ENCODE results near the gene LAPTM5. TPM values are rescaled to one million over a fixed set of nuclear protein-coding genes. Genes with fewer than 3 reads are reported as not detected.
A peak's percentile ranks its signal among the peaks of the same experiment; 100 is the strongest.

The LAPTM5 gene
- total RNA-seq, 1 donor from 2014 or later: 31.5 TPM

DNA sequence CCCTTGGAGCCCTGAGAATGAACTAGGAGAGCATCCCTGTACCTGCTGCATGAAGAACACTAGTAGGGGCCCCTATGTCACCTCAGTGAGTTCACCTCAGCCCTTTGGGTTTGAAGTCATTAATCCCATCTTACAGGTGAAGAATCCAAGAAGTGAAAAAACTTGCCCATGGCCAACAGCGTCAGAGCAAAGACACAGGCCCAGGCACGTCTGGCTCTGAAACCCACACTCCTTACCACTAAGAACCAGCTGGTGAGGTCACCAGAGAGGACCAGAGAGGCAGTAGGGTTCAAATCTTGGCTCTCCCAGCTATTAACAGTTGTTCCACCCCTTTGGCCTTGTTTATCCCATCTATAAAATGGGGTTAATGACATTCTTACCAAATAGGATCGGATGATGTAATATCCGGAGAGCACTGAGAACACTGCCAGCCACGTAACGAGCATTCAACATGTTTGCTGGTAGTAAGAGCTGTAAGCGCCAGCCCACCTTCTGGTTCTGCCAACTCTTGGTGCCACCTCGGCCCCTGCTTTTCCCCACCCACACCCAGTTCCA is 43.0 kb downstream of the LAPTM5 start:
- intact Hi-C loops (cut with DNase I): no loop called here
- no peak for ATAC-seq
- no peak for DNase-seq (ENCODE audit: missing footprints)

DNA sequence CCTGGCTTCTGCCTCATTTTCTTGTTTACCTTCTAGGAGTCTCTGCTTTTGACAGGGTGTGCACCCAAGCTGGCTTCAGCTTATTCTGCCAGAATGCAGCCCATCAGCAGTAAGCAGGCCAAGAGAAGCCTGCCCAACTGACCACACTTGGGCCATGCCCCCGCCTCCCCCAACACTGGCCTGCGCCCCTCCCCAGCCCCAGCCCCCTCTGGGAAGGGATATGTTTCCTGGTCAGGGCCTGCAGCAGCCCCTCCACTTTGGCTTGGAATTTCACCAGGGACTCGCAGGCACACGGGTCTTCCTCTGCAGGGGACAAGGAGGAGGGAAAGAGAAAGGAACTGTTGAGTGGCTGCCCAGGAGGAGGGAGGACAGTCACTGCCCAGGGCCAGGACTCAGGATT is 43.5 kb downstream of the LAPTM5 start:
- intact Hi-C loops (cut with DNase I): no loop called here
- ATAC-seq (no peak), DNase-seq (ENCODE audit: missing footprints) (no peak)

DNA sequence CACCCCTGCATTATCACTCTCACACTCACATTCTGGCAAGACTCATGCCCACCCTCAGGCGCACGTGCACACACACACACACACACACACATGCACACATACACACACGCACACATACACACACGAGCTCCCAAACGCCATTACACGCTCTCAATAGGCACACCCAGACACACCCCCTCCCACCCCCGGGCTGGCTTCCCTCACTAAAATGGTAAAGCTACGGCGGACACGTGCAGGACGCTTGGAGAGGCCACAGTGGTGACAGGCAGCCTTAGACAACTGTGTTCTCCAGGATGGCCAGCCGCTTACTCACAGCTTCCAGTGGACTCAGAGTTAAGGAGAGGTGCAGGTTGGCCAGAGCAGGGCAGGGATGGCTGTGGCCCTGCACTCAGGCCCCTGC is 44.3 kb downstream of the LAPTM5 start:
- no peak for ATAC-seq
- no peak for DNase-seq (ENCODE audit: missing footprints)
- intact Hi-C loops (cut with DNase I): no loop called here

DNA sequence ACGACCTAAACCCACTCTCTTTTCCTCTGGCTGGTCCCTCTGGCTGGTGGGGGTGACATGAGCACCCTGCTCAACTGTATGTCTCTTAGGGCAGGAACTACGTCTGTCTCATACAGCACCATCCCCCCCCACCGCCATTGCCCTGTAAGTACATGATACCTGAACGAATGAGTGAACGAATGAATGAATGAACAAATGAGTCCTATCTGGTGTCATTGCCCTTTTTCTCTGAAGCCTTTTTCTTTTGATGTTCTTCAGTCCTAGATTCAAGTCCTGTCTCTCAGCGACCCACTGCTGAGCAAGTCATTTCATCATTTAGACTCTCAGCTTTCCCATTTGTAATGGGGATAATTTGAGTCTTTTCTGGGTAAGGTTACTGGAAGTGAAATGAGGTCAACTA is 45.0 kb downstream of the LAPTM5 start:
- DNase-seq (ENCODE audit: missing footprints): no peak
- ATAC-seq: no peak
- intact Hi-C loops (cut with DNase I): no loop called here

DNA sequence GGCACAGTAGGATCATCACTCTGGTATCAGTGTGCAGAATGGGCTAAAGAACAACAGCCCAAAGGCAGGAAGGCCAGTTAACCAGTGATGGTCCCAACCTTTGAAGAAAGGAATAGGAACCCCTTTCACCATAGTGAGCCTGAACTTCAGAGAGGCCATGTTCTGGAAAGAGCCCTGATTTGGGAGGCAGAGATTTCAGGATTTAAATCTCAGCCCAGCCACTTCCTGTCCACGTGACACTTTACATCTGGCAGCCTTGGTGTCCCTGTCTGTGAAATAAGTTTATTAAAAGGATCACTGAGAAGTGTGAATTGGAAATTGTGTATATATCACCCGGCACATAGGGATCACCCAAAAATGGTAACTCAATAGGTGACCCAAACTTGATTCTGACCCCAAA is 47.2 kb downstream of the LAPTM5 start:
- DNase-seq (ENCODE audit: missing footprints) (no peak), ATAC-seq (no peak)
- intact Hi-C loops (cut with DNase I): no loop called here

DNA sequence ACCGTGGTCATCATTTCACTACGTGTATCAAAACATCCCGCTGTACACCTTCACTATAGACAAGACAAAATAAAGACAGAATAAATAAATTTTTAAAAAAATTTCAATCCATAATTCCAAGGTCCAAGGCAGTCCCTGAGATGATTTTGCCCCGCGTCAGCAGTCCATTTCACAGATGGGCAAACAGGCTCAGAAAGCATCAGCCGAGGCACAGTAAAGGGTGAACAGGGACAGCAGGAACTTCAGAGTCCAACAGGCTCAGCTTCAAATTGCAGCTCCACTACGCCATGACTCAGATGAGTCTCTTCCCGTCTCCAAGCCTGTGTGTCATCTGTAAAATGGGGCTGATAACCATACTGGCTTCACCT is 49.2 kb downstream of the LAPTM5 start:
- intact Hi-C loops (cut with DNase I): loop anchor here (2.0 to 10.0 kb wide), 6 partner anchors 186 to 1826 kb away; no protein-coding TSS in a partner anchor
- ATAC-seq (no peak), DNase-seq (ENCODE audit: missing footprints) (no peak)

DNA sequence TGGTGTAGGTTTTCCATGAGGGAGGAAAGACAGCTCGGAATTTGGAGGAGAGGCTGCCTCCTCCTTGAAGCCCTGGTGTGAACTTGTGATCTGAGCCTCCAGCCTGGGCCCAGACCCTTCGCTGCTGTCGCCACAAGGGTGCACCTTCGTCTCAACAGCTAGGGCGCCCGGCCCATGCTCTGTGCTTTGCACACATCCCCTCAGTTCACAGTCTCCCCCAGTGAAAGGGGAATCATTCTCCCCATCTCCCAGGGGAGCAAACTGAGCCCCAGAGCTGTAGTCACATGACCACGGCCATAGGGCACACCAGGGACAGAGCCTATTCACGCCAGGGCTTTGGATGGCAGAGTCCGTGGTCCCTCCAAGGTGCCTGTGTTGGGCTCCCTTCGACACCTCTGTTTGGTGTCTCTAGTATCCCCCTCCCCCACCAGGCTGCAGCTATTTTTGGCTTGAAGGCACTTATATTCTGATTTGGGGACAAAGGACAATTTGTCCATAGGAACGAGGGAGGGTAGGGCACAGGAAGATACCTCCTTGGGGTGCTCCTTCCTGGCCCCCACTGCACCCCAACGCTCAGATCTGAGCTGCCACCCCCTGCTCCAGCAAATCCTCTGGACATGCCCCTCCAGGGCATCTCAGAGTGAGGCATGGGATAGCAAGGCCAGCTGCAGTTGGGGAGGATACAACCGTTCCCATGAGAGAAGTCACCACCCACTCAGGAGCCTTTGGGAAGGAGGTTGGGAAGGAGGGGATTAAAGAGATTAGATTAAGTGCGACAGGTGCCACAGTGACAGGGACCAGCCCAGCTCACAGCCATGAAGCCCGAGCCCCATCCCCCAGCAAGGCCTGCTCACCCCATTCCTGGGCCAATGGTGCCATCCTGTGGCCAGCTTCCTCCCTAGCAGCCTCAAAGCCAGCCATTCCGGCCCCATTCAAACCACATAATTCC is 49.9 kb downstream of the LAPTM5 start:
- ATAC-seq (peak; percentile 83), DNase-seq (ENCODE audit: missing footprints) (no peak)
- intact Hi-C loops (cut with DNase I): loop anchor here (2.0 to 10.0 kb wide), 6 partner anchors 185 to 1825 kb away; no protein-coding TSS in a partner anchor

DNA sequence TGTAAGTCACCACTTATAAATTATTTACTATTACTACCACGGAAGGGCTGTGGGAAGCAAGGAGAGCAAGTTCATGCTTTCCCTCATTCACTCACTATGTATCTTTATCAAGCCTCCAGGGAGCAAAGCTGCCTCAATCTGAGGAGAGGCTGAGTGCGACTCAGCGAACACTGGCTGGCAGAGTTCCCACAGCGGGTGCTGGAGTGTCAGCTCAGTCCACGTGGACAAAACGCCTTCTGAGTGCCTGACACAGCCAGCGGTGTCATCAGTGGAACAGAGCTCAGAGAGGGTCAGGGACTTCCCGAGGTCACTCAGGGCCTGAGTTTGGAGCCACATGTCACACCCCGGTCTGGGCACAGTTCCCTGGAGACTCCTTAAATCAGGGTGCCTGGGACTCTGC is 51.0 kb downstream of the LAPTM5 start:
- peak; percentile 60 for ATAC-seq
- DNase-seq (ENCODE audit: missing footprints): peak; percentile 85
- intact Hi-C loops (cut with DNase I): loop anchor here (5.0 to 10.0 kb wide), 4 partner anchors 184 to 1824 kb away; no protein-coding TSS in a partner anchor

DNA sequence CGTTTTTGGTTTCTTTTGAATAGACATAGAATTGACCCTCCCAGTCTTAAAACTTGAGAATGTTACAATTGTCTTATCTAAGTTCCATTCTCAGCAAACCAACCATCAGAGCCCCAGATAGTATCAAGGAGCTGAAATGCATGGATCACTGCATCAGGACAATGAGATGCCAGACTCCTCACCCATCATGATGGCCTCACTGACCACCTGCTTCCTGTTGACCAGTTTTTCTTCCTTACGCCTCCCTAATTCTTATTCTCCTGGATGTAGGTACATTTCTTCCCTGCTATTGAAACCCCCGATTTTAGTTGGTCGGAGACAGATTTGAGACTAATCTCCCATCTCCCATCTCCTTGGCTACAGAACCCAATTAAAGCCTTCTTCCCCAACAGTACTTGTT is 51.9 kb downstream of the LAPTM5 start:
- DNase-seq (ENCODE audit: missing footprints): no peak
- intact Hi-C loops (cut with DNase I): loop anchor here (5.0 to 10.0 kb wide), 4 partner anchors 183 to 1823 kb away; no protein-coding TSS in a partner anchor
- no peak for ATAC-seq

DNA sequence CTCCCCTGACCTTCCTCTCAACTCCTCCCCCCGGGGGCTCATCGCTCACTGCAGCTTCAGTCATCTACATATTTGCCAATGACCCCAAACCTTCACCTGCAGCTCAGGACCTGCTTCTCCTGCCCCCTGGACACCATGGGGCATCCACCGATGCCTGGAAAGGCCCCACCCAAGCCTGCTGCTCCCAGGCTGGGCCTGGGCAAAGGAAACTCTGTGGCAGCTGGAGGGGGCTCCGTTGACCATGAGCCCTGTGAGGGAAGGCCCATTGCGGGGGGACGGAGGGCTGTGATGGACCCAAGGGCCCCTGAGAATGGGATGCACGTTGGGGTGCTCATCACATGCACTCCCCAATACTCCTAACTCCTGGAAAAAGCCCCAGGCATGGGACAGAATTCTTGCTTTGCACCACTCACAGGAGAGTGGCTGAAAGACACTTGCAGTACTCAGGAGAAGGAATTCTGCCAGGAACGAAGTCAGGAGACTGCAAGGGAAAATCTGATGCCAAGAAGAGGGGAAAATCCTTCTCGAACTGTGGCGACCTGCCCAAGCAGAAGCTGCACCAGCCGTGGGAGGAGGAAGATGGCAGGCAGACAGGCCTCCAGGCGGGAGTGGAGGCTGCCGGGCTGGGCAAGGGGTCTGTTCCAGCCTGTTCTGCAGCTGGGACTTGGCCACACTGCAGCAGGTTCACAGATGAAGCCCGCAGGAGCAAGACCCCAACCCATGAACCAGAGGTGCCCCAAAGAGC is 52.6 kb downstream of the LAPTM5 start:
- intact Hi-C loops (cut with DNase I): loop anchor here (5.0 to 10.0 kb wide), 4 partner anchors 183 to 1823 kb away; no protein-coding TSS in a partner anchor
- DNase-seq (ENCODE audit: missing footprints) (no peak), ATAC-seq (no peak)

DNA sequence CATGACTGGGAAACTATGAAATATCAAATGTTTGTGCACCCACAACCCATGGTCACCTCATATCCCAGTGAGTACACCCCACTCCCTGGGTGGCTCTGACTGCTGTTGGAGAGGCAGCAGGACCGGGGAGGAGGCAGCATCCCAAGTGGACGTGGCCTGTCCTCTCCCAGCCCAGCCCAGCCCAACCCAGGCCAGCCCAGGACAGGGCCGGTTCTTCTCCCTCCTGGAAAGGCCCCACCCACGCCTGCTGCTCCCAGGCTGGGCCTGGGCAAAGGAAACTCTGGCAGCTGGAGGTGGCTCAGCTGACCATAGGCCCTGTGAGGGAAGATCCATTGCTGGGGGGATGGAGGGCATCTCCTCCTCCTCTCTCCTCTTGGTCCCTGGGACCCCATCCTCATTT is 53.3 kb downstream of the LAPTM5 start:
- no peak for DNase-seq (ENCODE audit: missing footprints)
- no peak for ATAC-seq
- intact Hi-C loops (cut with DNase I): loop anchor here (10.0 kb wide), 1 partner anchor 349 kb away; no protein-coding TSS in a partner anchor

DNA sequence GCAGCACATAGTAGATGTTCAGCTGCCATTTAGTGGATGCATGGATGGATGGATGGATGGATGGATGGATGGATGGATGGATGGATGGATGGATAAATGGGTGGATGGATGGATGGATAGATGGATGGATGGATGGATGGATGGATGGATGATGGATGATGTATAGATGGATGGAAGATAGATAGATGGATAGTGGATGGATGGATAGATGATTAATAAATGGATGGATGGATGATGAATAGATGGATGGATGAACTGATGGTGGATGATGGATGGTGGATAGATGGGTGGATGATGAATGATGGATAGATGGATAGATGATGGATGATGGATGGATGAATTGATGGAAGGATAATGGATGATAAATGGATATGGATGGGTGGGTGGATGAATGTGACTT is 54.8 kb downstream of the LAPTM5 start:
- intact Hi-C loops (cut with DNase I): loop anchor here (10.0 kb wide), 1 partner anchor 348 kb away; no protein-coding TSS in a partner anchor
- no peak for DNase-seq (ENCODE audit: missing footprints)
- ATAC-seq: no peak

DNA sequence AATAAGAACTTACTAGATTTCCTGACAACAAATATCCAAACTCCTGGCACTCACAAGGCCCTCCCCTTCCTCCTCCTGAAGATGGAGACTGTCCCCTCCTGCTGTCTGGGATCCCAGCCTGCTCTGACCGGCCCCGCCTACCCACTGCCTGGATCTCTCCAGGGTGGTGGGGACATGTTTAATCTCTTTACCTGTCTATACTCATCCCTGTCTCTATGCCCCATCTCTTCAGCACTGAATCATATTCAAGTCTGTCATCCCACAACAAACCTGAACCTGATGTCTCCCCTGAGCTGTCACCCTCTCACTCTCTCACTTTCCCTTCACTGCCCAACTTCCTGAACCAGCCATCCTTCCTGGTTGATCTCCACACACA is 56.3 kb downstream of the LAPTM5 start:
- no peak for ATAC-seq
- intact Hi-C loops (cut with DNase I): loop anchor here (10.0 kb wide), 1 partner anchor 346 kb away; no protein-coding TSS in a partner anchor
- no peak for DNase-seq (ENCODE audit: missing footprints)

DNA sequence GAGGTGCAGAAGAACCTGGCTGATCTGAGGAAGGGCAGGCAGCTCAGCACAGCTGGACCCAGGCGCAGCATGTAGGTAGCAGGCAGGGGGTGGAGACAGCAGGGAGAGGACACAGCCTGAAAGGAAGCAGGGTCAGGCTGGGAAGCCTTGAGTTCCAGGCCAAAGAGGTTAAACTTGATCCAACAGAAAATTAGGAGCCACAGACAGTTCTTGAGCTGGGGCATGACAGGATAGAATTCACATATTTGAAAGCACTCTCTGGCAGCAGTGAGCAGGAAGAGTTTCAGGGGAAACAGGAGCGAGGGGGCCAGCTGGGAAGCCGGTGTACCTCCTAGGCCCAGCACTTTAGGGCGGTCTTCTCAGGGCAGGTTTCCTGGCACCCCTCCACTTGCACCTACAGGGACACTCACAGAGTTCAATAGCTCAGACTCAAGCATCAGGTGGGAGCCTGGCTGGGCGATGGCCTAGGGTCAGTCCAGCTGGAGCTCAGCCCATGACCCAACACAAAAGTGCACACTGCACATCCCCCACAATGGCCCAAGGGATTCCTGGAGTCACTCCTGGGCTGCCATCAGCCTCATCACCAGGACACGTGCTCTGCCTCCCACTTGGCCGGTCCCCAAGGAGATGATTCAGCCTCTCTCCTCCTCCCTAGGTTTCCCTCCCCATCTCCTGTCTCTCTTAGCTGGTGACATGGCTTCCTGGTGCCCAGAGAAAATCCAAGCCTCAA is 56.9 kb downstream of the LAPTM5 start:
- intact Hi-C loops (cut with DNase I): loop anchor here (10.0 kb wide), 1 partner anchor 346 kb away; no protein-coding TSS in a partner anchor
- DNase-seq (ENCODE audit: missing footprints): no peak
- no peak for ATAC-seq

DNA sequence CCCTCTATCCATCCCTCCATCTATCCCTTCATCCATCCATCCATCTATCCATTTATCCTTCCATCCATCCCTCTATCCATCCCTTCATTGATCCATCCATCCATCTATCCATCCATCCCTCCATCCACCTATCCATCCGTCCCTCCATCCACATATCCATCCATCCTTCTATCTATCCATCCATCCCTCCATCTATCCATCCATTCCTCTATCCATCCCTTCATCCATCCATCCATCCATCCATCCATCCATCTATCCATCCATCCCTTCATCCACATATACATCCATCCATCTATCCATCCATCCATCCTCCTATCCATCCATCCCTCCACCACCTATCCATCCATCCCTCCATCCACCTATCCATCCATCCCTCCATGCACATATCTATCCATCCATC is 57.8 kb downstream of the LAPTM5 start:
- ATAC-seq (no peak), DNase-seq (ENCODE audit: missing footprints) (no peak)
- intact Hi-C loops (cut with DNase I): loop anchor here (10.0 kb wide), 1 partner anchor 345 kb away; no protein-coding TSS in a partner anchor

DNA sequence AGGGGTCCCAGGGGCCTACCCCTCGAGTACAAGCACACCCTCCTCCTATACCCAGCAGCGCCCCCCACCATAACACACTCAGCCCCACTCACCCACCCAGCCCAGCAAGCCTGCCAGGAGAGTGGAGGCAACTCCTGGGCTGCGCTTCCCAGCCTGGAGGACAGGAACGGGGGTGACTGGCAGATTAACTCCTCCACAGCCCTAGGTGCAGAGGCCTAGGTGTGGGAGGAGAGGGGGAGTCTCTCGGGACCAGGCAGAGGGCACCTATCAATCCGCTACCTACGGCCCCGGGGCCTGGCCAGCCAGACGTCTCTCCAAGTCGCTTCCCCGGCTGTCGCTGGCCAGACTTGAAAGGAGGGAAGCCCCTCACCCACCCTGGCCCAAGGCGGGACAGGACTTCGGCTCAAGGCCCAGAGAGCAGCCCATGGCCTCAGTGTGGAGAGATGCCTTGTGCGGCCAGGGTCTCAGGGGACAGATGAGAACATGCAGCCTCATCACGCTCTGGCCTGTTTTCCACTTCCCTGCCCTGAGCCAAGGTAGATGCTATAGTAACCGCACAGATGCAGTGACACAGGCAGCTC is 59.1 kb downstream of the LAPTM5 start:
- peak; percentile 21 for ATAC-seq
- no peak for DNase-seq (ENCODE audit: missing footprints)
- intact Hi-C loops (cut with DNase I): no loop called here

DNA sequence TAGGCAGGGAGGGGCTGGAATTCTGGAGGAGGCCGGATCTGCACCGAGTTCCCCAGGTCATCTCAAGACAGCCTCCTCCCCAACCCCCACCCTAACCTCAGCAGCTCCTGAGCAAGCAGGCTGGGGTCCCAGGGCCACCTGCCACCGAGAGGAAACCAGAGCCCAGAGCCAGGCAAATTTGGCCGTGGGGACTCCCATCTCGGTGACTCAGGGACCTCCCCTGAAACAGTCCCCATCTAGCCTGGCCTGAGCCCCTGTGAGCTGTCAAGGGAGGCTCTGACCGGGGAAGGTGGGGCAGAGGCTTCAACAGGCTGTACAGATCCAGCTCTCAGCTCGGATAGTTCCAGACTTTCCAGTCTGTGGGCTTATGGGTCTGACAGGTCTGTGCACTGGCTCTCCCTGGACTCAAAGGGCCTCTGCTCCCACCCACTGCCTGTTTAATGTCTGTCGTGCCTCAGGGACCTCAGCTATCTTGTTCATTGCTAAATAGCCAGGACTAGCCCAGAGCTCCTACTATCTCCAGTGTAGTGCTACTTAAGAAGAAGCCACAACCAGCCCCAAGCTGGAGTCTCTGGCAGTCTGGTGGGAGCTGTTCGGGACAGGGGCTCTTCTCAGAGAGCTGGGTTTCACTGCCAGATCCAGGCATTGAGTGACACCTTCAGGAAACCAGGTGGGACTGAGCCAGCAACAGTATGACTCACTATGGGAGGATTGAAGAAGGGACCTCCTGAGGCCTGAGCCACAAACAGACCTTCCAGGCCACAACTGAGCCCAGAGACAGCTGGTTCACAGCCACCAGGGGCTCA is 59.8 kb downstream of the LAPTM5 start:
- intact Hi-C loops (cut with DNase I): no loop called here
- peak; percentile 69 for ATAC-seq
- DNase-seq (ENCODE audit: missing footprints): no peak

All from Right ventricle myocardium inferior (tissue), 1 donor.